ENCODE results near the gene ANKRD65.

DNA sequence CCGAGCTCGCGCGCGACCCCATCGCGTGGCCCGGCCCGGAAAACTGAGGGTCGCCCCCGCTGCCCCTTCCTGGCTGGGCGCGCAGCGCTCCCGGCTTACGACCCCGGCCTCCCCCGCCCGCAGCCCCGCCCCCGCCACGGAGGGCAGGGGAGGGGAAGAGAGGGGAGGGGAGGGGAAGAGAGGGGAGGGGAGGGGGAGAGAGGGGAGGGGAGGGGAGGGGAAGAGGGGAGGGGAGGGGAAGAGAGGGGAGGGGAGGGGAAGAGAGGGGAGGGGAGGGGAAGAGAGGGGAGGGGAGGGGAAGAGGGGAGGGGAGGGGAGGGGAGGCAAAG, 6.7 kb upstream of the ANKRD65 start:
- TF ChIP-seq, protein P1, sequence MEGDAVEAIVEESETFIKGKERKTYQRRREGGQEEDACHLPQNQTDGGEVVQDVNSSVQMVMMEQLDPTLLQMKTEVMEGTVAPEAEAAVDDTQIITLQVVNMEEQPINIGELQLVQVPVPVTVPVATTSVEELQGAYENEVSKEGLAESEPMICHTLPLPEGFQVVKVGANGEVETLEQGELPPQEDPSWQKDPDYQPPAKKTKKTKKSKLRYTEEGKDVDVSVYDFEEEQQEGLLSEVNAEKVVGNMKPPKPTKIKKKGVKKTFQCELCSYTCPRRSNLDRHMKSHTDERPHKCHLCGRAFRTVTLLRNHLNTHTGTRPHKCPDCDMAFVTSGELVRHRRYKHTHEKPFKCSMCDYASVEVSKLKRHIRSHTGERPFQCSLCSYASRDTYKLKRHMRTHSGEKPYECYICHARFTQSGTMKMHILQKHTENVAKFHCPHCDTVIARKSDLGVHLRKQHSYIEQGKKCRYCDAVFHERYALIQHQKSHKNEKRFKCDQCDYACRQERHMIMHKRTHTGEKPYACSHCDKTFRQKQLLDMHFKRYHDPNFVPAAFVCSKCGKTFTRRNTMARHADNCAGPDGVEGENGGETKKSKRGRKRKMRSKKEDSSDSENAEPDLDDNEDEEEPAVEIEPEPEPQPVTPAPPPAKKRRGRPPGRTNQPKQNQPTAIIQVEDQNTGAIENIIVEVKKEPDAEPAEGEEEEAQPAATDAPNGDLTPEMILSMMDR (IDR thresholded peaks at IDR 0.05; ENCODE audit: insufficient read depth, low read length): no peak
- TF ChIP-seq, protein P2, sequence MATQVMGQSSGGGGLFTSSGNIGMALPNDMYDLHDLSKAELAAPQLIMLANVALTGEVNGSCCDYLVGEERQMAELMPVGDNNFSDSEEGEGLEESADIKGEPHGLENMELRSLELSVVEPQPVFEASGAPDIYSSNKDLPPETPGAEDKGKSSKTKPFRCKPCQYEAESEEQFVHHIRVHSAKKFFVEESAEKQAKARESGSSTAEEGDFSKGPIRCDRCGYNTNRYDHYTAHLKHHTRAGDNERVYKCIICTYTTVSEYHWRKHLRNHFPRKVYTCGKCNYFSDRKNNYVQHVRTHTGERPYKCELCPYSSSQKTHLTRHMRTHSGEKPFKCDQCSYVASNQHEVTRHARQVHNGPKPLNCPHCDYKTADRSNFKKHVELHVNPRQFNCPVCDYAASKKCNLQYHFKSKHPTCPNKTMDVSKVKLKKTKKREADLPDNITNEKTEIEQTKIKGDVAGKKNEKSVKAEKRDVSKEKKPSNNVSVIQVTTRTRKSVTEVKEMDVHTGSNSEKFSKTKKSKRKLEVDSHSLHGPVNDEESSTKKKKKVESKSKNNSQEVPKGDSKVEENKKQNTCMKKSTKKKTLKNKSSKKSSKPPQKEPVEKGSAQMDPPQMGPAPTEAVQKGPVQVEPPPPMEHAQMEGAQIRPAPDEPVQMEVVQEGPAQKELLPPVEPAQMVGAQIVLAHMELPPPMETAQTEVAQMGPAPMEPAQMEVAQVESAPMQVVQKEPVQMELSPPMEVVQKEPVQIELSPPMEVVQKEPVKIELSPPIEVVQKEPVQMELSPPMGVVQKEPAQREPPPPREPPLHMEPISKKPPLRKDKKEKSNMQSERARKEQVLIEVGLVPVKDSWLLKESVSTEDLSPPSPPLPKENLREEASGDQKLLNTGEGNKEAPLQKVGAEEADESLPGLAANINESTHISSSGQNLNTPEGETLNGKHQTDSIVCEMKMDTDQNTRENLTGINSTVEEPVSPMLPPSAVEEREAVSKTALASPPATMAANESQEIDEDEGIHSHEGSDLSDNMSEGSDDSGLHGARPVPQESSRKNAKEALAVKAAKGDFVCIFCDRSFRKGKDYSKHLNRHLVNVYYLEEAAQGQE (IDR thresholded peaks at IDR 0.05; ENCODE audit: insufficient replicate concordance, low read depth): no peak
- TF ChIP-seq POLR2AphosphoS5 (IDR thresholded peaks at IDR 0.05; ENCODE audit: low read depth): no peak
- no peak for TF ChIP-seq GABPA (IDR thresholded peaks at IDR 0.05; ENCODE audit: low read depth)
